Neutrophil (primary cell): ENCODE measurements around the gene ILK.
A peak's percentile ranks its signal among the peaks of the same experiment; 100 is the strongest.

ENCODE experiments used
- H3K27ac ChIP-seq: fragments of 200-600 bp; sonication (generic); 2 replicates; pipeline ENCODE4 v1.5.1; 2016; ENCODE audit warnings: mild to moderate bottlenecking, moderate library complexity
- H3K27me3 ChIP-seq: fragments of 200-600 bp; sonication (generic); 2 replicates; pipeline ENCODE4 v1.6.0; 2016; ENCODE audit warnings: mild to moderate bottlenecking
- H3K36me3 ChIP-seq: fragments of 200-600 bp; sonication (generic); 2 replicates; pipeline ENCODE4 v1.5.1; 2017
- H3K4me1 ChIP-seq, 2 experiments: fragments of 200-600 bp in 1 of 2; sonication (generic) in 1 of 2; 1 replicate in 1 of 2; 2 replicates in 1 of 2; pipeline versions ENCODE4 v1.5.1 to v1.6.1; 2013 to 2016; ENCODE audit warnings: low read depth in 1 of 2, low read length in 1 of 2, mild to moderate bottlenecking in 1 of 2, moderate library complexity in 1 of 2; ENCODE audit not compliant: control insufficient read depth in 1 of 2, insufficient read depth in 1 of 2
- H3K4me3 ChIP-seq, 2 experiments: fragments of 200-600 bp in 1 of 2; sonication (generic) in 1 of 2; 1 replicate in 1 of 2; 2 replicates in 1 of 2; pipeline ENCODE4 v1.5.1; 2013 to 2016; ENCODE audit warnings: low read depth in 1 of 2, low read length in 1 of 2, mild to moderate bottlenecking in 1 of 2, moderate library complexity in 1 of 2
- H3K9me3 ChIP-seq: fragments of 200-600 bp; sonication (generic); 2 replicates; pipeline ENCODE4 v1.5.1; 2016
- CTCF ChIP-seq: fragments of 200-600 bp; sonication (generic); IDR thresholded peaks from 2 replicates; pipeline ENCODE4 v1.5.1; 2016; ENCODE audit warnings: antibody characterized with exemption

The ILK gene

GRCh38 chr11:6650980-6651379 is 47.4 kb downstream of the ILK start:
- TF ChIP-seq CTCF, result no peak
- peaks cover 43% of the 10 kb centered on the region for H3K27me3 ChIP-seq

DNA sequence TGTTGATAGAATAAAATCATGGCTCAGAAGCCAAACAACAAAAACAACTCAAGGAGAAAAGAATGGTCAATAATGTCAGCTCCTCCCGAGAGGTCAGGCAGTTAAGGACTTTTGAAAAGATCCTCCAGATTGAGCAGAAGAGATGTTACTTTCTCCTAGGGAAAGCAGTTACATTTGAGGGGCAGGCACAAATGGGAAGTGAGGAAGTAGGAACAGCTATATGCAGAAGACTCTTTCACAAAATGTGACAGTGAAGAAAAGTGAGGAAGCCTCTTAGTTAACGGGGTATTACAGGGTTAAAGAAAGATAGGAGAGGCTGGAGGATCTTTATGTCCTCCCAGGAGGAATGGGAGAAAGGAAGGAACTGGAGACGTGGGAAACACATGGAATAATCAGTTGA is 48.6 kb downstream of the ILK start:
- no peak for TF ChIP-seq CTCF
- Histone ChIP-seq H3K27ac (no peak overlapping the region), H3K36me3 (no peaks in the 10 kb centered on the region), H3K4me1 (peaks cover 7 to 9% of the 10 kb centered on the region in 2 experiments), H3K27me3 (peaks cover 55% of the 10 kb centered on the region), H3K9me3 (no peaks in the 10 kb centered on the region), H3K4me3 (no peak overlapping the region)

More at GRCh38 chr11:6650980-6651379, 47.4 kb downstream of the ILK start:
- no peaks in the 10 kb centered on the region for H3K9me3 ChIP-seq
- H3K36me3 ChIP-seq, result no peaks in the 10 kb centered on the region
- H3K27ac ChIP-seq, result no peak overlapping the region
- H3K4me1 ChIP-seq, result peaks cover 16 to 17% of the 10 kb centered on the region in 2 experiments
- no peak overlapping the region for H3K4me3 ChIP-seq

DNA sequence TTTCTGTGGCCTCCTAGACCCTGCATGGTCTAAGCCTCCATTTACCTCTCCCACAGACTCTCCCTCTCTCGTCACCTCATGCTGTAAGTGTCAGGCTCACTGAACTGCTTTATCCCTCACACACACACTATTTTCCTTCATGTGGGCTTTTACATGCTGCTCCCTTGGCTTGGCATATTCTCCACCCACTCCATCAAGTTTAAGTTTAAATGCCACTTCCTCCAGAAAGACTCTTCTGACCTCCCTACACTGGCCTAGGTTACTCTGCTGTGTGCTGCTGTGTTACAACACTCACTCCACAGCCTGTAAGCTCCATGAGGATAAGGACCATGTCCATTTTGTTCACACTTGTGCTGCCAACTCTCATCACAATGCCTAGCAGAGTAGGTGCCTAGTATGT is 49.5 kb downstream of the ILK start:
- Histone ChIP-seq H3K27ac (no peak overlapping the region), H3K27me3 (peaks cover 64% of the 10 kb centered on the region), H3K4me1 (peaks cover 4 to 6% of the 10 kb centered on the region in 2 experiments), H3K4me3 (no peak overlapping the region), H3K36me3 (no peaks in the 10 kb centered on the region), H3K9me3 (no peaks in the 10 kb centered on the region)
- no peak for TF ChIP-seq CTCF

- no peak for TF ChIP-seq CTCF
- peaks cover 68% of the 10 kb centered on the region for H3K27me3 ChIP-seq
Measured at GRCh38 chr11:6653656-6654055, 50.1 kb downstream of the ILK start.

GRCh38 chr11:6654281-6655019 is 50.9 kb downstream of the ILK start:
- Histone ChIP-seq H3K36me3 (no peaks in the 10 kb centered on the region), H3K27ac (no peak overlapping the region), H3K4me1 (peaks cover 4 to 6% of the 10 kb centered on the region in 2 experiments), H3K27me3 (peaks cover 71% of the 10 kb centered on the region), H3K9me3 (no peaks in the 10 kb centered on the region), H3K4me3 (peak overlapping the region in 1 of 2 experiments; percentile 56)
- TF ChIP-seq CTCF, result no peak

More at GRCh38 chr11:6653656-6654055, 50.1 kb downstream of the ILK start:
- Histone ChIP-seq H3K9me3 (no peaks in the 10 kb centered on the region), H3K27ac (no peak overlapping the region), H3K4me3 (no peak overlapping the region), H3K4me1 (peaks cover 4 to 6% of the 10 kb centered on the region in 2 experiments), H3K36me3 (no peaks in the 10 kb centered on the region)
